HG03558 (cell line): Measurements from ENCODE around the gene VPS13C.

Experiments used
- ATAC-seq: cut with Tn5 transposase; IDR thresholded peaks from one replicate; pipeline ENCODE4 v1.9.1; 2021; ENCODE audit warnings: moderate number of reproducible peaks; ENCODE audit not compliant: unreplicated experiment; ENCODE audit errors: extremely low read depth

VPS13C gene

GRCh38 chr15:61879219-61879618 is 181.0 kb downstream of the VPS13C start:
- ATAC-seq = no peak

- ATAC-seq = no peak
Measured at GRCh38 chr15:61871926-61872522, 188.2 kb downstream of the VPS13C start.

GRCh38 chr15:61869656-61870055 is 190.6 kb downstream of the VPS13C start:
- ATAC-seq = no peak

DNA sequence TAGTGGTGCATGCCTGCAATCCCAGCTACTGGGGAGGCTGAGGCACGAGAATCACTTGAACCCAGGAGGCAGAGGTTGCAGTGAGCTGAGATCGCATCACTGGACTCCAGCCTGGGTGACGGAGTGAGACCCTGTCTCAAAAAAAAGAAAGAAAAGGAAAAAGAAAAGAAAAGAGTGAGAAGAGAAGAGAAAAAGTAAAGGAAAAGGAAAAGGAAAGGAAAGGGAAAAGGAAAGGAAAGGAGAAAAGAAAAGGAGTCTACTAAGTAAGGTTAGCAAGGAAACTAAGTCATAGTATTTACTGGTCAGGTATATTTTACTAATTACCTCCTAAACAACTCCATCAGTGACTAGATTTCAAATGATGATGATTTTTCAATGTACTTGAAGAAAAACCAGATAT is 198.3 kb downstream of the VPS13C start:
- no peak for ATAC-seq

GRCh38 chr15:61857169-61857829 is 202.9 kb downstream of the VPS13C start:
- no peak for ATAC-seq

DNA sequence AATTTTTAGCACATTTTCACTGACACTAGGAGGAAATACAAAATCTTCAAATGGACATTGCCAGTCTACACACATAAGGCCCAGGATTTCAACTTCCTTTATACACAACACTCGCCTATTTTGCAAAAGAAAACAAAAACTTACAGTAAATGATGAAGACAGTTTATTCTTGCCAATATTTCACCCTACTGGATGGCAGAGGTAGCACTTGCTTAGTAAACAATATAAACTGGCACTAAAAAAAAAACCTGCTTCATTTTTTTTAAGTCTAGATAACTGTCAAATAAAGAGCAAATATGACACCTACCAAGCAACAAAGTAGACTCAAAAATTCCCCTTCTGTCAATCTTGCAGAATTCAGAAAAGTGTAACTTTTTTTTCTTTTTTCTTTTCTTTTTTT is 204.0 kb downstream of the VPS13C start:
- no peak for ATAC-seq

- no peak for ATAC-seq
Measured at GRCh38 chr15:61853195-61853594, 207.1 kb downstream of the VPS13C start.

DNA sequence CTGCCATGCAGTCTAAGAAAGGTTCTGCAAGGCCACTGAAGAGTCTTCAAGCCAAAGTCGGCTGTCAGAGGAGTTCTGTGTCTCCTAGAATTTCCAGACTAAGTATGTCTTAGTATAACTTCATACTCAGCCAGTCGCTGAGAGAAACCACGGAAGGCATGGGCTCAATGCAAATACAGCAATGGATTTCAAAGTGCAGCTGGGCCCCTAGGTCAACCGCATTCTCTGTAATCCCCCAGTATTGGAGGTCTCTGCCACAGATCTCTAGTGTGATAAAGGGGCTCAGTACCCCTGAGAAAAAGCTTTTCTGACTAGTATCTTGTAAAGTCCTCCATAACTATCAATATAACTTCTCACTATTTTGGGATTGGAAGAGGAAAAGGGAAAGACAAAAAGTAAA is 208.3 kb downstream of the VPS13C start:
- no peak for ATAC-seq

GRCh38 chr15:61849447-61849846 is 210.8 kb downstream of the VPS13C start:
- ATAC-seq = no peak

DNA sequence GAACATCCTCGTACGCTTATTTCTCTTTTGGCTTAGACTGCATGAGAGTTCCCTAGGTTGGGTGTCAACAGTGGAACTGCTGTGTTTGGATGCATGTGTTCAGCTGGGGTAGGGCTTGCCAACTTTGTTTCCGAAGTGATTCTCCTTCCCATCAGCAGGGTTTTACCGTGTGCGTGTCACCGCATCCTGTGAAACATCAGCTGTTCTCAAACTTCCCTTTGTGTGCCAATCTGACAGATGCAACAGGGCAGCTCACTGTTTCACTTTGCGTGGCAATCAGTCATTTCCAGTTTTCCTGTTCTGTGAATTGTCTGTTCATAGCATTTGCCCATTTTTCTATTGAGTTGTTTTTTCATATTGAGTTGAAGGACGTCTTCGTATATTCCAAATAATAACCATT is 218.8 kb downstream of the VPS13C start:
- ATAC-seq = no peak

DNA sequence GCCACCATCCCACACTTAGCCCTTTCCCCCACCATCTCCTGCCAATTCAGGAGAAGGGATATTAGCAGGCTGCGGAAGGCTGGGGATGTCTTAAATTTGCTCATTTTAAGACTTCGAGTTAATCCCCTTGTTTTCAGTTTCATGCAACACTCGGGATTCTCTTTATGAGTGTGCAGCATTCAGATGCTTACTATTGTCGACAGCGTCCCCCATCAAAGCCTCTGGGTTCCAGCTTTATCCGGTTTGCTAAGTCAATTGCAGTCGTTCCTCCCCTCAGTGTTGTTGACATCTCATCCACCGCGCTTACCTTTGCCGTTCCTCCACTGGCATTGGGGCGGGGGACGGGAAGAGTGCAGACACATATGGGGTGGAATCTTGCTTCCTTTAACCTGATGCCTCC is 220.2 kb downstream of the VPS13C start:
- ATAC-seq = no peak

GRCh38 chr15:61839546-61839945 is 220.7 kb downstream of the VPS13C start:
- ATAC-seq = no peak

DNA sequence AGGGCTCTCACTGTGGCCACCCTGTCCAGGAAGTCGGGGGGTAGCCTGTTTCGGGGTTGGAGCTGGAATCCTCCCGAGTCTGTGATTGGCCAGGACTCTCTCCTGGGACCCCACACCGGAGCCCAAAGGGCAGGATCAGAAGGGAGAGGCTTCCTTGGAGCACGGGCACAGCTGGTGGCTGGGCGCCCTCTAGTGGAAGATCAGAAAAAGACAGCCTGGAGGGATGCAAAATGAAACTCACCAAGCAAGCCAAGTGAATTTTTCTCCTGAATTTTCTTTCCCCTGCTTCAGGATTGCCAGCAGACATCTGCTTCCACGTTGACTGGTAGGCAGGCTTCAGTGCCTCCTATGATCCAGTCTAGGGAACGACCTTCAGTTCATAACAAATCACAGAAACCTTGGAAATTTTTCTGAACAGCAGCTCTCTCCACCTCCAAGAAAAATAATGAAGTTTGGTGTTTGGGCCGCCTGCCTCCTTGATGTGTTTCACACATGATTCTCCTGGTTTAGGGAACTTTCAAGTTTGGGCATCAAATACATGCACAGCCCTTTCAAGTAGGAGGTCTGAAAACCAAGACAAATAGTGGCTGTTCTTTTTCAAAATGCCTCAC is 224.6 kb downstream of the VPS13C start:
- no peak for ATAC-seq

DNA sequence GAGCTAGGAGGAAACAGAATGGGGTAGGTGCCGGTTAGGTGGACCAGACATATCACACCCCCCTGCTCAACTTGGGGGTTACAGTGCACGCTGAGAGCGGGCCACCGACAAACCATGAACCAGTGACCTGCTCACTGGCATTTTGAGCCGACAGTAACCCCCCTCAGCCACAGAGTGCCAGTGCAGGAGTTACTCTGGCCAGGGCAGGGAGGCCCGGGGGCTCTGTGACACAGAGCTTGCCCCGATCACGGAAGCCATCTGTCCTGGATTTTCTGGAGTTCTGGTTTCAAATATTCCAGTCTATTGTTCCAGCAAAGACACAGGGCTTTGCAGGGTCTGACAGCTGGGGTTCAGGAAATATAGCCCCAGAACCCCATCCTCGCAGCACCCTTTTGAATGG is 225.2 kb downstream of the VPS13C start:
- no peak for ATAC-seq

- ATAC-seq = no peak
Measured at GRCh38 chr15:61834076-61834697, 226.1 kb downstream of the VPS13C start.

- ATAC-seq = no peak
Measured at GRCh38 chr15:61832223-61832622, 228.0 kb downstream of the VPS13C start.

GRCh38 chr15:61831505-61831921 is 228.7 kb downstream of the VPS13C start:
- ATAC-seq = no peak

- ATAC-seq = no peak
Measured at GRCh38 chr15:61830536-61831330, 229.5 kb downstream of the VPS13C start.

DNA sequence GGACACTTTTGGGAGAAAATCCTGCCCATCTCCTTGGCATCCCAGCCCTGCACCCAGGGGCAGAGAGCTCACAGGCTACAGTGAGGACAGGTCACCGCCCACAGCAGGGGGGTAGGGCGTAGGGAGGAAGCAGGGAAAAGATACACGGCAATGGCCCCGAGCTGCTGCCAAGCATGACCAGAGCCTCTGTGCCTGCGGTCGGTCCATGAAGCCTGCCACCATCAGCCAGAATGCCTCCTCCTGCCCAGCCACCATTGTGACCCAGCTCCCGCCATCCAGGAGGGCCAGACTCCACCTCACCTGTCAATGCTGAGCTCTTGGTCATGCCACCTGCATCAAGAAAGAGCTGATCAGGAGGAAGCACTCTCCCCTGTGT is 230.7 kb downstream of the VPS13C start:
- no peak for ATAC-seq

- no peak for ATAC-seq
Measured at GRCh38 chr15:61828860-61829513, 231.3 kb downstream of the VPS13C start.
